Measurements from ENCODE around the gene CENPF.

The CENPF gene

DNA sequence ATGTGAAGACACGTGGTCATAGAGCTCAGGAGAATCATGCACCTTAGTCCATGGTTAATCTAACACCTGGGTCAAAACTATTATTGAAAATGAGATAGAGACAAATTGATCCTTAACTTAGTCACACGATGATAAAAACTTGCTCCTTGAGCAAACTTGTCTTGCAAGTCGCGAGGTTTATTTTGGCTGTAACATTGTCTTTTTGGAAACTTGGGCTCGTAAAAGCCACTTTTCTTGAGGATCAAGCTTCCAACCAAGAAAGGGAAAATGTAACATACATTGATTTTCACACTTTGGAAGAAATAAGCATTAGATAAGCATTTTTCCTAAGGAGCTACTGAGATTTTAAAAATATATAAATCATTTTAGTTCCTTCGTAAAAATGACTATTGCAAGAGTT is 19.9 kb upstream of the CENPF start:
- no peak overlapping the region for H3K4me2 ChIP-seq (ENCODE audit: insufficient read depth, low read length, poor library complexity, severe bottlenecking)
- H3K79me1 ChIP-seq (ENCODE audit: low read depth, low read length) = no peaks in the 10 kb centered on the region
- no peak overlapping the region for H2AK5ac ChIP-seq (ENCODE audit: low read depth, low read length)
- H4K91ac ChIP-seq (ENCODE audit: low read depth, low read length, poor library complexity) = no peak overlapping the region
- no peak overlapping the region for H3K23ac ChIP-seq (ENCODE audit: low read depth, low read length, poor library complexity)
- H3K4me1 ChIP-seq (ENCODE audit: control insufficient read depth in 2 of 2, insufficient read depth in 1 of 2, low read depth in 1 of 2, low read length in 2 of 2) = no peaks in the 10 kb centered on the region
- no peak overlapping the region for H3K18ac ChIP-seq (ENCODE audit: low read length)
- WGBS, 2 donors (ENCODE audit: extremely low coverage in 2 of 2, insufficient read length in 2 of 2, insufficient replicate concordance in 1 of 2) = no CpG with 5 or more reads among the region's 6 CpGs
- H3K27me3 ChIP-seq (ENCODE audit: control insufficient read depth in 3 of 3, insufficient read depth in 3 of 3, low read depth in 1 of 3, low read length in 3 of 3) = peaks cover 0 to 2% (median 0%) of the 10 kb centered on the region in 3 experiments
- no peaks in the 10 kb centered on the region for H3K9me3 ChIP-seq (replicated peaks in 1 of 2; ENCODE audit: control insufficient read depth in 2 of 2, insufficient read depth in 1 of 2, low read depth in 1 of 2, low read length in 2 of 2)
- H3K4ac ChIP-seq (ENCODE audit: low read length) = no peak overlapping the region
- H2BK15ac ChIP-seq (ENCODE audit: low read length) = no peak overlapping the region
- H2BK5ac ChIP-seq (ENCODE audit: low read length) = no peak overlapping the region
- H3K4me3 ChIP-seq (ENCODE audit: low read length in 2 of 2) = no peak overlapping the region
- no peak overlapping the region for H2BK12ac ChIP-seq (ENCODE audit: low read length)
- H2AFZ ChIP-seq (ENCODE audit: low read length) = no peak overlapping the region
- no peak overlapping the region for H3K27ac ChIP-seq (replicated peaks; ENCODE audit: low read length)
- H3K9ac ChIP-seq (ENCODE audit: low read depth, low read length, poor library complexity) = no peak overlapping the region
- no peak for DNase-seq (ENCODE audit: low spot score)
- no peak overlapping the region for H3K14ac ChIP-seq (ENCODE audit: low read length)
- H2BK120ac ChIP-seq (ENCODE audit: low read depth, low read length) = no peak overlapping the region
- no peaks in the 10 kb centered on the region for H3K36me3 ChIP-seq (replicated peaks in 1 of 2; ENCODE audit: control insufficient read depth in 2 of 2, insufficient read depth in 2 of 2, low read length in 2 of 2)
- no peak overlapping the region for H4K8ac ChIP-seq (ENCODE audit: low read depth, low read length)

DNA sequence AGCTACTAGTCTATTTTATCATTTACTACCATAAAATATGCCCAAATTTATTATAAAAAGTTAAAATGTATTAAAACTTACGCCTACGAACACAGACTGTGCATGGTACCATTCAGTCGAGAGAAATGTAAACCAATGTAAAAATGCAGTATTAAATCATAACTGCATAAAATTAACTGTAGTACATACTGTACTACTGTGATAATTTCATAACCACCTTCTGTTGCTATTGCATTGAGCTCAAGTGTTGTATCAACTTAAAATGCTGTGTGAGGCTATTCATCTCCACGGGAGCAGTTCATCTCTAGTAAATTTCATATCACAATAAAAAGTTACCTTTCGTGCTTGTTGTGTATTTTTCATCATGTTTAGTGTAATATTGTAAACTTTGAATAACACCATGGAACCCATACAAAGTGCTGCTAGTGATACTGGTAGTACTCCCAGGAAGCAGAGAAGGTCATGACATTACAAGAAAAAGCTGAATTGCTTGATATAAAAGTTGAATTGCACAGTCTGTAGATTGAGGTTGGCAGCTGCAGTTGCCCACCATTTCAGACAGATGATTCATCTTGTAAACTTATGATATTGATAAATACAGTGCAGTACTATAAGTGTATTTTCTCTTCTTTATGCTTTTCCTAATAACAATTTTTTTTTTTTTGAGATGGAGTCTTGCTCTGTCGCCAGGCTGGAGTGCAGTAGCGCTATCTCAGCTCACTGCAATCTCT is 19.0 kb upstream of the CENPF start:
- no peak overlapping the region for H3K18ac ChIP-seq (ENCODE audit: low read length)
- no peak overlapping the region for H4K91ac ChIP-seq (ENCODE audit: low read depth, low read length, poor library complexity)
- H2AK5ac ChIP-seq (ENCODE audit: low read depth, low read length) = no peak overlapping the region
- no peak overlapping the region for H3K4me2 ChIP-seq (ENCODE audit: insufficient read depth, low read length, poor library complexity, severe bottlenecking)
- H3K9ac ChIP-seq (ENCODE audit: low read depth, low read length, poor library complexity) = no peak overlapping the region
- H3K27me3 ChIP-seq (ENCODE audit: control insufficient read depth in 3 of 3, insufficient read depth in 3 of 3, low read depth in 1 of 3, low read length in 3 of 3) = peaks cover 0 to 4% (median 0%) of the 10 kb centered on the region in 3 experiments
- no peak overlapping the region for H3K4ac ChIP-seq (ENCODE audit: low read length)
- H2BK15ac ChIP-seq (ENCODE audit: low read length) = no peak overlapping the region
- H3K4me3 ChIP-seq (ENCODE audit: low read length in 2 of 2) = no peak overlapping the region
- H3K23ac ChIP-seq (ENCODE audit: low read depth, low read length, poor library complexity) = no peak overlapping the region
- H2BK12ac ChIP-seq (ENCODE audit: low read length) = no peak overlapping the region
- H2BK120ac ChIP-seq (ENCODE audit: low read depth, low read length) = no peak overlapping the region
- H3K36me3 ChIP-seq (replicated peaks in 1 of 2; ENCODE audit: control insufficient read depth in 2 of 2, insufficient read depth in 2 of 2, low read length in 2 of 2) = no peaks in the 10 kb centered on the region
- no peaks in the 10 kb centered on the region for H3K4me1 ChIP-seq (ENCODE audit: control insufficient read depth in 2 of 2, insufficient read depth in 1 of 2, low read depth in 1 of 2, low read length in 2 of 2)
- H3K79me1 ChIP-seq (ENCODE audit: low read depth, low read length) = no peaks in the 10 kb centered on the region
- H3K27ac ChIP-seq (replicated peaks; ENCODE audit: low read length) = no peak overlapping the region
- no peak for DNase-seq (ENCODE audit: low spot score)
- no peaks in the 10 kb centered on the region for H3K9me3 ChIP-seq (replicated peaks in 1 of 2; ENCODE audit: control insufficient read depth in 2 of 2, insufficient read depth in 1 of 2, low read depth in 1 of 2, low read length in 2 of 2)
- no peak overlapping the region for H4K8ac ChIP-seq (ENCODE audit: low read depth, low read length)
- no CpG with 5 or more reads among the region's 7 CpGs for WGBS, 2 donors (ENCODE audit: extremely low coverage in 2 of 2, insufficient read length in 2 of 2, insufficient replicate concordance in 1 of 2)
- H2BK5ac ChIP-seq (ENCODE audit: low read length) = no peak overlapping the region
- H2AFZ ChIP-seq (ENCODE audit: low read length) = no peak overlapping the region
- no peak overlapping the region for H3K14ac ChIP-seq (ENCODE audit: low read length)

DNA sequence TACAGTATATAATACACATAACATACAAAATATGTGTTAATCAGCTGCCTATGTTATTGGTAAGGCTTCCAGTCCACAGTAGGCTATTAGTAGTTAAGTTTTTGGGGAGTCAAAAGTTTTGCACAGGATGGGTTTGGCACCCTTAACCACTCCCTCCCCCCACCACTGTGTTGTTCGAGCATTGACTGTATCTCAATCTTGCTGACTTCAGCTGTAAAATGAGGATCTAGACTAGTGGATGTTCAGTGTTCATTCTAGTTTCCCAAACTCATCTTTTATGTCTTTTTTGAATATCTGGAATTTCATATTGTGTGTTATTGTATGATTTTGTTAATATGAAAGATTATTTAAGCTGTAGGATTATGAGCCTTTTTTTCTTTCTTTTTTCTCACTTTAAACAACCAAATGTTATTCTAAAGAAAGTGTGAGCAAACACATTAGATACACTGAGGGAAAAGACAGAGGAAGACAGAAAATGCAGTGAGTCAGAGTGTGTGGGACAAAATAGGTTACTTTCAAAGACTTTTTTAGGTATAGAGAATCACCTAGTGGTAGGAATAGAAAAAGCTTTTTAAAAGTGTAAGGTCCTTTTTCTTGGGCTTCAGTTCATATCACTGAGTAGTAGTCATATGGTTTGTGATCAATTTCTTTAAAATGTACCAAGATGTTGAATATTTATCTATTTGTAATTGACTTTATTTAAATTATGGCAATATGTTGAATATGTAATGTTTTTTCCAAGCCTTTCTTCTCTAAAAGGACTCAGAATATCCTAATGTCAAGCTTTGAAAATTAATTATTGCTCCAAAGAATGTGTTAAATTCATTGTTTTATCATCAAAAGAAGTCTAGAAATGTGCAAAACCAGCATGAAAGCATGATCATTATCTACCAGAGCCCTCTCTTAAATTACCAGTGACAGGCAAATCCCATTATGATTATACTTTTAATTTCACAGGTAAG is 17.9 kb upstream of the CENPF start:
- Histone ChIP-seq H3K4me1 (ENCODE audit: control insufficient read depth in 2 of 2, insufficient read depth in 1 of 2, low read depth in 1 of 2, low read length in 2 of 2) (no peaks in the 10 kb centered on the region), H2AK5ac (ENCODE audit: low read depth, low read length) (no peak overlapping the region), H3K14ac (ENCODE audit: low read length) (no peak overlapping the region), H3K18ac (ENCODE audit: low read length) (no peak overlapping the region), H2AFZ (ENCODE audit: low read length) (no peak overlapping the region), H2BK15ac (ENCODE audit: low read length) (no peak overlapping the region), H3K4me3 (ENCODE audit: low read length in 2 of 2) (no peak overlapping the region), H3K79me1 (ENCODE audit: low read depth, low read length) (no peaks in the 10 kb centered on the region), H3K23ac (ENCODE audit: low read depth, low read length, poor library complexity) (no peak overlapping the region), H2BK12ac (ENCODE audit: low read length) (no peak overlapping the region), H3K27me3 (ENCODE audit: control insufficient read depth in 3 of 3, insufficient read depth in 3 of 3, low read depth in 1 of 3, low read length in 3 of 3) (peaks cover 0 to 4% (median 0%) of the 10 kb centered on the region in 3 experiments), H2BK5ac (ENCODE audit: low read length) (no peak overlapping the region), H3K4ac (ENCODE audit: low read length) (no peak overlapping the region), H3K9me3 (replicated peaks in 1 of 2; ENCODE audit: control insufficient read depth in 2 of 2, insufficient read depth in 1 of 2, low read depth in 1 of 2, low read length in 2 of 2) (no peaks in the 10 kb centered on the region), H3K27ac (replicated peaks; ENCODE audit: low read length) (no peak overlapping the region), H3K4me2 (ENCODE audit: insufficient read depth, low read length, poor library complexity, severe bottlenecking) (no peak overlapping the region), H4K91ac (ENCODE audit: low read depth, low read length, poor library complexity) (no peak overlapping the region), H3K9ac (ENCODE audit: low read depth, low read length, poor library complexity) (no peak overlapping the region), H3K36me3 (replicated peaks in 1 of 2; ENCODE audit: control insufficient read depth in 2 of 2, insufficient read depth in 2 of 2, low read length in 2 of 2) (no peaks in the 10 kb centered on the region), H2BK120ac (ENCODE audit: low read depth, low read length) (no peak overlapping the region), H4K8ac (ENCODE audit: low read depth, low read length) (no peak overlapping the region)
- DNase-seq (ENCODE audit: low spot score) = no peak
- WGBS, 2 donors (ENCODE audit: extremely low coverage in 2 of 2, insufficient read length in 2 of 2, insufficient replicate concordance in 1 of 2) = no CpG with 5 or more reads among the region's 1 CpG

DNA sequence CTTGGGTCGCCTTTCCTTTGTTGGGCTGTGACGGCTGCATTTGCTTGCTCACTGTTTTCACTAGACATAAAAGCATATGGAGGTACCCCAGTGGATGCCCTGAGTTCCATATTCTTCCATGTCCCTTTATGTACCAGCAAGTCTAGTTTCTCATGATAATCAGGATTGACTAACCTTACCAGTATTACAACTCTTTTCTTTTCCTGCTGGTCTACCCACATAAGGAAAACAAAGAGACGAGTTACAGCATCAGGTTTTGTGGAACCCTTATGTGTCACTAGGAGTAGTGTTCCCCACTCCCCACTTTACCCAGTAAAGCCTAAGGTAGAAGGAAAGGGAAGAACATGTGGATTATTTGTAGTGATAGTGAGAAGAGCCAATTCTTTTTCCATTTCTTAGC is 16.4 kb upstream of the CENPF start:
- H2AK5ac ChIP-seq (ENCODE audit: low read depth, low read length) = no peak overlapping the region
- H3K4me3 ChIP-seq (ENCODE audit: low read length in 2 of 2) = no peak overlapping the region
- no peak overlapping the region for H3K4ac ChIP-seq (ENCODE audit: low read length)
- no peak overlapping the region for H4K91ac ChIP-seq (ENCODE audit: low read depth, low read length, poor library complexity)
- H3K4me1 ChIP-seq (ENCODE audit: control insufficient read depth in 2 of 2, insufficient read depth in 1 of 2, low read depth in 1 of 2, low read length in 2 of 2) = no peaks in the 10 kb centered on the region
- no peak overlapping the region for H2BK12ac ChIP-seq (ENCODE audit: low read length)
- no peak overlapping the region for H3K4me2 ChIP-seq (ENCODE audit: insufficient read depth, low read length, poor library complexity, severe bottlenecking)
- no peak overlapping the region for H2BK15ac ChIP-seq (ENCODE audit: low read length)
- H3K79me1 ChIP-seq (ENCODE audit: low read depth, low read length) = no peaks in the 10 kb centered on the region
- no peaks in the 10 kb centered on the region for H3K9me3 ChIP-seq (replicated peaks in 1 of 2; ENCODE audit: control insufficient read depth in 2 of 2, insufficient read depth in 1 of 2, low read depth in 1 of 2, low read length in 2 of 2)
- no peak overlapping the region for H2AFZ ChIP-seq (ENCODE audit: low read length)
- no peak overlapping the region for H2BK120ac ChIP-seq (ENCODE audit: low read depth, low read length)
- H3K23ac ChIP-seq (ENCODE audit: low read depth, low read length, poor library complexity) = no peak overlapping the region
- peaks cover 0 to 4% (median 0%) of the 10 kb centered on the region in 3 experiments for H3K27me3 ChIP-seq (ENCODE audit: control insufficient read depth in 3 of 3, insufficient read depth in 3 of 3, low read depth in 1 of 3, low read length in 3 of 3)
- DNase-seq (ENCODE audit: low spot score) = no peak
- no peak overlapping the region for H4K8ac ChIP-seq (ENCODE audit: low read depth, low read length)
- no peak overlapping the region for H3K18ac ChIP-seq (ENCODE audit: low read length)
- no peak overlapping the region for H3K27ac ChIP-seq (replicated peaks; ENCODE audit: low read length)
- no CpG with 5 or more reads among the region's 3 CpGs for WGBS, 2 donors (ENCODE audit: extremely low coverage in 2 of 2, insufficient read length in 2 of 2, insufficient replicate concordance in 1 of 2)
- no peak overlapping the region for H3K9ac ChIP-seq (ENCODE audit: low read depth, low read length, poor library complexity)
- no peak overlapping the region for H2BK5ac ChIP-seq (ENCODE audit: low read length)
- H3K36me3 ChIP-seq (replicated peaks in 1 of 2; ENCODE audit: control insufficient read depth in 2 of 2, insufficient read depth in 2 of 2, low read length in 2 of 2) = no peaks in the 10 kb centered on the region
- H3K14ac ChIP-seq (ENCODE audit: low read length) = no peak overlapping the region

All from neuronal stem cell (in vitro differentiated cells).